GOT3 (cell line): ENCODE data around the gene COL4A4.
"Not testable (repeated sequence)": the region's sequence is repeated elsewhere in the genome, so short reads cannot be mapped to it uniquely, and the experiment has no call there.

Source experiments
- DNase-seq: peaks from one replicate; lab custom pipeline; 2025; ENCODE audit warnings: mixed read lengths; lab: John Stamatoyannopoulos, UW

The COL4A4 gene

DNA sequence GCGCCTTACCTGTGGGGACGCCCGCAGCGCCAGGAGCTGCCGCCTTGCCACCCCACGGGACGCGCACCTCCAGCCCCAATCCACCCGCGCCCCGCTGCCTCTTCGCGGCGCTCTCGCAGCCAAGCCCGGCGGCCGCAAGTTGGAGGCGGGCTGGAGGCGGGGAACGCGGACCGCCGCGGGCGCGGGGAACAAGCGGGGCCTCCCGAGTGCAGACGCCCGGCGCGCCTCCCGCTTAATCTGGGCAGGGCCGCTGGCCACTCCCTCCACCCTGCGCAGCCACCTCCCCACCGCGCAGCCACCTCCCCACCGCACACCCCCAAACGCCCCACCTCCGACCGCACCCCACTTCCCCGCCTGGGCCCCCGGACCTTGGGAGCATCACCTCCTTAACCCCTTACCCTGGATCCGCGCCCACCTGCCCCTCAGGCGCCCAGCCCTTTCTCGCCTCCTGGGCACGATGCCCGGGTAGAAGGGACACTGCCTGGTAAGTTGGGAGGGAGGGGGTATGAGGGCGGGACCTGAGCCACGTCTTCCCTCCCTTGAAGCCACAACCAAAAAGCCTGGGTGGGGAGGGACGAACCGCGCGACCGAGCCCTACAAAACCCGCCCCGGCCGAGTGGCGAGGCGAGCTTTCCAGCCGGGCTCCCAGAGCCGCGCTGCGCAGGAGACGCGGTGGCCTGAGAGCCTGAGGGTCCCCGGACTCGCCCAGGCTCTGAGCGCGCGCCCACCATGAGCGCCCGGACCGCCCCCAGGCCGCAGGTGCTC is at the start of gene COL4A4, which contains the start of gene COL4A3:
Gene COL4A4 (minus strand): TSS at position 208 of the 765 bp plus-strand sequence. CDS start 16,722 bp downstream, outside the sequence.
Gene COL4A3 (plus strand): TSS at position 627 of the 765 bp plus-strand sequence. CDS start 103 bp downstream, at position 730.
- no peak for DNase-seq

DNA sequence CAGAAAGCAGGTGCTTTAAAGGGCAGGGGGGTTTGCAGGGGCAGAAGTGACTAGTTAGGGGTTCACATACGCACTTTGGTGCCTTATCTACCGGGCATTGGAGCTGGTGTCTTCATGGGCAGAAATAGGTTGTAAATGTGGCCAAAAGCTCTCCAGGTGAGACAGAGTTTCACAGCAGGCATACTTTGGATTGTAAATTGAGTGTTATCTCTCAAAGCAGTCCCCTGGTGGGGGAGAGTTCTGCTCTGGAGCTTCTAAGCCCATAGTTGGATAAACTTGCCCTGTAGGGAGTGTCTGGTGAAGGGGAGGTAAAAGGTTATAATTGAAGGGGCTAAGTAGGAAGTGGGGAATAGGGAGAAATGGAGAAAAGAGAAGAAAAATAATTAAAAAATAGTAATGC is 43.6 kb upstream of the COL4A4 start:
- no peak for DNase-seq

DNA sequence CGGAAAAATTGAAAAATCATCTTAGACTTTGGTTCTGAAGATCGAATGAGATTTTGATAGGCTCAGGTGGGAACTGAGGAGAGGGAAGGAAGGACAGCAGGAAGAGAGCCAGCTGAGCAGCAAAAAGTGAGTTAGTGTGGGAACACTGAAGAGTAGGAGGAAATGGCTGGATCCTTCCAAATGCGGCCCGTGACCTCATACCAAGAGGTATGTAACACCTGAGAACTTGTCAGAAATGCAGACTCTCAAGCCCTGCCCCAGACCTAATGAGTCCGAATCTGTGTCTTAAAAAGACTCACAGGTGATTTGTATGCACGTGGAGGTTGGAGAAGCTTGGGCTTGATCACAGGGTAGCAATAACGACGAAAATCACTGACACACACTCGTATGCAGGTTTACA is 42.4 kb upstream of the COL4A4 start:
- DNase-seq: no peak

DNA sequence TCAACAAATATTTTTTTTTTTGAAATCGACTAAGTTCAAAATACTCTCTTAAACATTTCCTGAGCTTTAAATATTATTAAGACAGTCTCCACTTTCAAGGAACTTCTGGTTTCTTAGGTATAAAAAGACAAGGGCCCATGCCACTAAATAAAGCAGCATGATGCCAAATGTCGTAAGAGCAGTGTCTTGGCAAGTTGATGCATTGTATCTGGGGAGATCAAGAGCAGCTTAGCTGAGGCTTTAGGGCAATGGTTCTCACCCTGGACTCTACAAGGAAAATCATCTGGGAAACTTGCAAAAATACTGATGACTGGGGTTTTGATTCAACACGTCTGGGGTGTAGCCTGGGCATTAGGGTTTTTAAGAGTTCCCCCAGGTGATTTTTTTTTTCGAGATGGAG is 41.7 kb upstream of the COL4A4 start:
- no peak for DNase-seq

DNA sequence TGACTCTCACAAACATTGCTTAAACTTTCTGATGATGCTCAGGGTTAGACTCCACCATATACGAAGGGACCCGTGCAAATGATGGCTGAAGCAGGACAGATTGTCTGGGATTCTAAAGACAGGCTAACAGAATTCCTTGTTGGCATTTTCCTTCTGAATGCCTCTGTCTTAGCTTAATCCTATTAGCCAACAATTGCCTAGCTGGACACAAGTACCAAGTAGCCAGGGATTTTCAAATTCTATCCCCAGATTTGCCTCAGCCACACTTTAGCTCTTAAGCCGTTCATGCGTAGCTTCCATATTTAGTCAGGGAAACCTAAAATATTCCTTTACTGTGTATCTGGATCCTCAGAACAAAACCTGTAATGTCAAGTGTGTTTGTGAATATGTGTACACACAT is 40.4 kb upstream of the COL4A4 start:
- no peak for DNase-seq

DNA sequence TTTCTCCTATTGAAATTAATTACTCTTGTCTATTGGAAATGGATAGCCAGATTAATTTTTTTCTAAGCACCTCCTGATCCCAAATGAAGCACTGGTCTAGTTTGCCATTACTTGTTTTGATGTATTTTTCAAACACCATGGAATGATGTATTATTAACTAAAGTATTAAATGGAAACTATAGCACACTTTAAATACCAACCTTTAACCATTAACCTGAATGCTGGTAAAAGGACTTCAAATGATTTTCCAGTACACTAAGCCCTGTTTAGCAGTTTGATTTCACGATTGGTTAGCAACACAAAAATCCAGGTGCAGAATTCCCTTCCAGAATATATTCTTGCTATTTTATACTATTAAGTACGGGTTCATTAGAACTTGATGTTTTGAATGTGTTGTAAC is 37.8 kb upstream of the COL4A4 start:
- DNase-seq: no peak

DNA sequence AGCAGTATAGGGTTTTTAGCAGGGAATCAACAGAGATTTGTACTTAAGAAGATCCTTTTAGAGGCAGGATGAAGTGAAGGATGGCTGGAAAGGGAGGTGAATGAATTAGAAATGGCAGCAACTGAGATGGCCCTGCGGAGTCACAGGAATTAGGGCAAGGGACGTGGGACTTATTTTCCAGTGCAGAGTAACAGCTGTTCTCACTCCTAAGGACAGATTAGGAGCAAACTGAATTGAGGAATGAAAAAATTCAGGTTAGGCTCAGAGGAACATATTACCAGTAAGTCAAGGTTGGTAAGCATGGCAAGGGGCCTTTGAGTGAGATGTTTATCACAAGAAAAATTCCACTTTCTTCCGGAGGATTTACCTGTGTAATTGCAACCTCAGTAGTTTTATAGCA is 34.9 kb upstream of the COL4A4 start:
- DNase-seq: no peak

DNA sequence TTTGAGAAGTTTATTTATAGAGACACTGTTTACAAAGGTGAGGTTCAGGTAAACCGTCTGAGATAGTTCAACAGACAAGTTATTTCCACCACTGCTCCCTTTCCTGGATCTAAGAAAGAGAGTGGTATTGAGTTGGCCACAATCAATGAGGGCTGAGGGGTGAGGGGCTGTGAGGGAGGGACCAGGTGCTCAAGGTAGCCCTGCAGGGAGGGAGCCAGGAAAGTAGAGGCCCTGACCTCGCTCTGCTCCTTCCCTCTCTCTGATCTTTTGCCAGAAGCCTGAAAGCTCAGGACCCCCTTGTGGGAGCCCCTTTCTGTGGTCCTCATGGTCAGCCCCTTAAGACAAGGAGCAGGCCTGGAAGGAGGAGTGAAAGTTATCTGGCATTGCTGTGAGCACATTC is 30.2 kb upstream of the COL4A4 start:
- DNase-seq: no peak

DNA sequence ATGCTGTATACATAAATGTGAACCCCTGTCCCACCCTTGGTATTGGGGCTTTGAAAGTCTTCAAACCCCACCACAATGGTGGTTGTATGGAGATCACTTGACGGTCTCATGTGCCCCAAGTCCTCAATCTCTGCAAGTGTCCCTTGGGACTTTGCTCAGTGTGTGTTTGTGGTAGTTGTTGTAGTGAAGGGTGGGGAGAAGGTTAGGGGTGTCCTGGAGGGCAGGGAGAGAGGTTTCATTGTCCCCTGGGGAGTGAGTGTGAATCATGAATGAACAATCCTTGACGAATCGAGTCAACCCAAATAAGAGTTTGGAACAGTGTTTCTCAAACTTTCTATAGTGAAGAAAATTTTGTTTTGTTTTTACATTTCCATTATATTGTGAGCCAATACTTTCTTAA is 28.5 kb upstream of the COL4A4 start:
- no peak for DNase-seq

DNA sequence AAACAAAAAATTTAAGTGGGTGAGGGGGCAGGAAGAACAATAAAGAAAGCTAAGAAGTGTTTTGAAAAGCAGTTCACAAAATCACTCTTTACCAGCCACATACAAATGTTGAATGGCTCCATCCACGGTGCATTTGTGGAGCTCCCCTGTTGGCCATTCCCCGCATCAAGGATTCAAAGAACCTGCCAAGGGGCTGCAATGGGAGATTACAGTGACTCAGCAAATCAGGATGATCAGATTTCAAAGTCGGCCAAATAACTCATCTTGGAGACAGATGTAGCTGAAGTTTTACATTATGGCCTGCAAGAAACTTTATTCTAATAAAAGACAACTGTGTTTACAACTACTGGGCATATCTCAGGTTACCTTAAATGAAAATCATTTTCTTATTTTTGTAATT is 27.4 kb upstream of the COL4A4 start:
- DNase-seq: no peak

DNA sequence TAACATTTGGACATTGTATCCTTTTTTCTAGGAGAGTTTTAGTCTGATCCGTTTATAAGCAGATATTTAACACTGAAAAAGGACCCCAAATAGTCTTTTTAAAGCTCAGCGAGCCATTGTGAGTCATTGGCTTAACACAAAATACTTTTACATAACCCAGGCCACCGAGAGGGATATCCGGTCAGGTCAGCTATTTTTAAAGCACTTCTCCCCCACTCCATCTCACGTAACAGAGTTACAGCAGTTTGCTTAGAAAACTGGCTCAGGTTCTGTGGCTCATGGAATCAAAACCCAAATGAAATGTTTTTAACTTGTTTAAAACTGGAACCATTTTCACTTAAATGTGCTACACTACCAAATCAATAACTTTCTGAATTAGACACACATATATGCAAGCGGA is 24.3 kb upstream of the COL4A4 start:
- DNase-seq: no peak

DNA sequence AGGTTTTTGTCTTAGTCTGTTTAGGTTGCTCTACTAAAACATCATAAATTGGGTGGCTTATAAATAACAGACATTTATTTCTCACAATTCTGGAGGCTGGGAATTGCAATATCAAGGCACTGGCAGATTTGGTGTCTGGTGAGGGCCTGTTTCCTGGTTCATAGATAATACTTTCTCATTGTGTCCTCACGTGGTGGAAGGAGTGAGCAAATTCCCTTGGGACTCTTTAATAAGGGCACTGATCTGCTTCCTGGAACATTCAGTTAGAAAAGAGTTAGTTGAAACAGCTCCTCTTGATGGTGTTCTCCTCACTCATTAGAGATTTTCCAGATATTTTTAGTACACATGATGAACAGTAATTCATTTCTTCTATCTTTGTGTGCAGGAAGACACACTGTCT is 22.7 kb upstream of the COL4A4 start:
- no peak for DNase-seq

DNA sequence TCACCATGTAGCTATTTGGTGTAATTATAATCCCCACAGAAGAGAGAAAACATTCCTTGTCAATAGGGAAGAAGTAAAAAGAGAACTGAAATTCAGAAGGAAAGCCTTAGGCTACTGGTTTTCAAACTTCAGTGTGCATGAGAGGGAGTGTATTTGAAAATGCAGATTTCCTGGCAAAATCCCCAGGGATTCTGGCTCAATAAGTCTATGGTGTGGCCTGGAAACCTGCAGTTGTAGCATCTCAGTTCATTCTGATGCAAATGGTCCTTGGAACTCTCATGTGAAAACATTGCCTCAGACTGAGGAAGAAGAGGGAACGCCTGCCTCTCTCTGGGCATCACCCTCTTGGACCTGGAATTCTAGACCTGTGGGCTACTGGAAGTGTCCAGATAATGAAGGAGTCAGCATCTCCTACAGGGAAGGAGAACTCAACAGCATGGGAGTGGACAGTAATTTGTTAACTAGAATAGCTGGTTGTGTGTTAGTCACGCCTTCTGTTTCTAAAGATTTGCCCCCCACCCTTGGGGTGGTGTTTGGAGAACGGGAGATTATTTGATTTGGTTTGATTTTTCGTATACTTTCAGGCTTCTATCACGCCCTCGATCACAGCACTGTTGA is 21.7 kb upstream of the COL4A4 start:
- no peak for DNase-seq

DNA sequence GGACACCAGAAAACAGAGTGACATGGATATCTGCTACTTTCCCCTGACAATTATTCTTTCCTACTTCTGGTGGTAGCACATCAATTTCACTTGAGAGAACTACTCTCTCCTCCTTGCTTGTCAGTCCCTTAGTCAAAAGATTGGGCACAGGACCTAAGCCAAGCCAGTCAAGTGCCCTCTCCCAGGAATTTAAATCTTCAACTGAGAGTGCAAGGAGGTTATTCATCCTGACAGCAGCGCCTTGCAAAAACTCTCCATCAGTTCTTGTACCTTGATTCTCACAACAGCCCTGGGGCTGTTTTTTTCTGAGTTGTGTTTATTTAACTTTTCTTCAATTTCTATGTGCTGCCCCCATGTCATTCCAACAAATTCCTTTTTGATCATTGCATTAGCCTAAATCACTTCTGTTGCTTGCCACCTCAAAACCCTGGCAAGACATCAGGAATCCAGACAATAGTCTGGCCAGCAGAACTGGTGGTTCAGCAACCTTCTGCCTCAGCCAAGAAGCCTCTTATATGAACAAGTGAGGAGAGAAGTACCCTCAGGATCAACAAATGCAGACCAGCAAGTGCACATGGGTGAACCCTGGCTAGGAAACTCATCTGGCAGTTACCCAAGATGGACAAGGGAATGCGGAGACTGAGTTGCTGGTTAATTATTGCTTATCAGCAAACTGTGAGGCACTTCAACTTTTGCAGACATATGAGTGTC is 19.8 kb upstream of the COL4A4 start:
- no peak for DNase-seq

DNA sequence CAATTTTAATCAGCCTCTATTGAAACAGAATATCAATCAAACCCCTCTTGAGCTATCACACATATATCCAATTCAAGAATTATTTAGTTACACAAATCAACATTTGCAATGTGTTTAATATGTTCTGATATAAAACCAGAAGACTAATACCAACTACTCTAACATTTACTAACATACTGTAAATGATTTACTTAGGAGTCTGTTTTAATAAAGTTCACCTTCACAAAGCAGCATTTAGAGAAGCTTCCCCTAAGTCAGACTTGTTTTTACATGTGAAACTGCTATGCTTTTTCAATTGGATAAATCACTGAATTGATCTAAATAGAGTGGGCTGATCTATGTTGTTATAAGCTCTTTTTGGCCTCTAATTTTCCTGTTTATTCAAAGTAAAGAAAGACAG is 18.8 kb upstream of the COL4A4 start:
- DNase-seq: no peak

DNA sequence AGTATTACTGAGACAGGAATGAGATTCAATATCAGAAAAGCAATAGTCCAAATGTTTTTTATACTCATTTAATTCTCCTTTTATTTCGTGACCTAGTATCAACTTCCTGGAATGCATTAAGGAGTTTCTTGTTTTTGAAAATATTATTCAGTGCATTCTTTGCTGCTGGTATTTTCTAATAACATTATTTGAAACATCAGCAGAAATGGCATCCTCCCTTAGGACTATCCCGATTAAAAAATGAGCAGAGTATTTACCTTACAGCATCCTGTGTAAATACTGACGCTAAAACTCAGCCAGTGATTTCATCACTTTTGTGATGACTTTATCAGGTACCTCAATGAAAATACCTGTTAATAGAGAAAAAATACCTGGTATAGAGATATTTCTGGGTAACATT is 16.8 kb upstream of the COL4A4 start:
- DNase-seq: no peak

DNA sequence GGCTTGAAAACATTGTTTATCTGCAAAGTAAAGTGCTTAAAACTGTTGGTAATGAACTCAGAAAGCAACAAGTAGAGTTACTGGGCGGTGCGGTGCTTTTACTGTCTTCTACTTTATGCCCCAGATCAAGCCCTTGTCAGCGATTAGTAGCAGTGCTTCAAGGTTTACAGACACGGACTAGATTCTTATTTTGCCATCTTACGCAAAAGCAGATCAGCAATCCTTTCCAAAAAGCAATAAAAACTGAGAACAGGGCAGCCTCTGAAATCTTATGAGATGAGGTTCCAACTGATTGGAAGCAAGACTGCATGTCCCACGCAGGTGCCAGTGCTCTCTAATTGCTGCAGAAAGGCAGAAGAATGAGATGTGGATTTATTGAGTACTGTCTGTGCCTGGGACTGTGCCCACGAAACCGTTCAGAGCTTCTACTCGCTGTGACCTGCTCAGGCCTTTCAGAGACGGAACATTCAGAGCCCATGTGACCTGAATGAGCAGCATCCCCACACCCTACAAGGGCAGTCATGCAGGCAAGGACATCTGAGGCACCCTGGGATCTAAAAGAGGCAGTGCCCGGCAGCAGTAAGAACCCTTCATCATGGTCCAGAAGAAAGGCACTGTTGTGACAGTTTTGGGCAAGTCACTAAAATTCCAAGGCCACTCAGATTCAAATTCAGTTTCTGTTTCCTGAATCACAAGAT is 16.1 kb upstream of the COL4A4 start:
- no peak for DNase-seq

DNA sequence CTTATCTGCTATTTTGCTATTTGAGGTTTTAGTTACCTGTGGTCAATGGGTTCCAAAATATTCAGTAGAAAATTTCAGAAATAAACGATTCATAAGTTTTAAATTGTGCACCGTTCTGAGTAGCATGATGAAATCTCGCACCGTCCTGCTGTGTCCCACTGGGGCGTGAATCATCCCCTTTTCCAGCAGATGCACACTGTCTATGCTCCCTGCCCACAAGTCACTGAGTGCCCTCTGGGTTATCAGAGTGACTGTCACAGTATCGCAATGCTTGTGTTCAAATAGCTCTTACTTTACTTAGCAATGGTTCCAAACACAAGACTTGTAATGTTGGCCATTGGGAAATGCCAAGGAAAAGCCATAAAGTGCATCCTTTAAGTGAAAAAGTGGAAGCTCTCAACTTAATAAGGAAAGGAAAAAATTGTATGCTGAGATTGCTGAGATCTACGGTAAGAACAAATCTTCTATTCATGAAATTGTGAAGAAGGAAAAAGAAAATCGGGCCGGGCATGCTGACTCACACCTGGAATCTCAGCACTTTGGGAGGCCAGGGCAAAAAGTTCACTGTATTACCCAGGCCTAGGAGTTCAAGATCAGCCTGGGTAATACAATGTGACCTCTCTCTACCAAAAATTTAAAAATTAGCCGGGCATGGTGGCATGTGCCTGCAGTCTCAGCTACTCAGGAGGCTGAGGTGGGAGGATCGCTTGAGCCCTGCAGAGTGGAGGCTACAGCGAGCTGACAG is 13.8 kb upstream of the COL4A4 start:
- no peak for DNase-seq

DNA sequence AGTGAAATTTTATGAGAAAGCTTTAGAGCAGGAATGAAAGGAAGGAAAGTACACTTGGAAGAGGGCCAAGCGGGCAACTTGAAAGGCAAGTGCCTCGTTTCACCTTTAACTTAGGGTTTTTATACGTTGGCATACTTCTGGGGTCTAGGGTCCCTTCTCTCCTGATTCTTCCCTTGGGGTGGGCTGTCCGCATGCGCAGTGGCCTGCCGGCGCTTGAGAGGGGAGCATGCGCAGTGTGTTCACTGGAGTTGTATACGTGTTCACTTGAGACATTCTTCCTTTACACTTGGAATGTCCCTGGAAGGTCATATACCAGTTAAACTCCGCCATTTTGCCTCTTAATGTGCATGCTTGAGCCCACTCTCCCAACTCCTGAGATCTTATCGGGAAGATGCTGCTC is 7.8 kb upstream of the COL4A4 start:
- not testable (repeated sequence) for DNase-seq

DNA sequence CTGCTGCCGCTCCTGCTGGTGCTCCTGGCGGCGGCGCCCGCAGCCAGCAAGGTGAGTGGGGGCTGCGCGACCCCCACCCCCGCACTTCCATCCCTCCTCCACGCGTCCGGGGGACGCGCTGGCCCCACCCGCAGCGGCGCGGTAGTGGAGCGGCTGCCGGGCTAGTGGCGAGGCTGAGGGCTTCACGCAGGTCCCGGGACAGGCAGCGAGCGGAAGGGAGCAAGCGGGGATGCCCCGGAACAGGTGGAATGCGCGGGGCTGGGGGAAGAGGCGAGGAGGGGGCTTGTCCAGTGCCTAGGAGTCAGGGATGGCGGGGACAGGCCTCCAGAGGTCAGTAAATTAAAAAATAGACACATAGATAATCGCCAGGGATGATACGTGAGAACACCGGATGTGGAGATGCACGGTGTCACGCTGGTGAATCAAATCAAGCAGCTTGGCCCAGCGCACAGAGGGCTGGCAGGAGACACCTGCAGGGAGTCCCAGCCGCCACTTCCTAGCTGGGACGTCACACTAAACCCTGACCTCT is 822 bp upstream of the COL4A4 start:
- no peak for DNase-seq

DNA sequence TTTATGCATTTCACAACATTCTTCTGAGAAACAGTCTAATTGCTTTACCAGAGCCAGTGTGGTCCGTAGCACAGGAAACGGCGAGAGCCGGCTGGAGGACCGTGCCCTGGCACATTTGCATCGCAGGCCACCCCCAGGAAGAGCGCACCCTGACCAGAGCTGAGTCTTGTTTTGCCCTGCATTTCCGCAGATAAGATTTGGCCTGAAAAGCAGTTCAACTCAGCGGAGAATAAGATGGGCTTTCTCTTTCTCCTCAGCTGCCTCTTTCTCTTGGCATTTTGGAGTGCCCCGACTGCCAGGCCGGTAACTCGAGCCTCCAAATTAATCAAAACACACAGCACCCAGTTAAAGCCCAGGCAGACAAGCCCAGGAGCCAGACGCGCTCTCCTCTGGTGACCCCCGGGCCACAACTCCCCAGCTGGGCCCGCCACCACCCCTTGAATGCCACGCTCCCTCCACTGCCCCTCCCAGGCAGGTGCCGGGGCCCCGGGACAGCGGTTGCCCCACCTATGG is 464 bp downstream of the COL4A4 start:
- no peak for DNase-seq
